Fibroblast of skin of left biceps (primary cell): ENCODE measurements around the gene CD177.
"Not testable (repeated sequence)": the region's sequence is repeated elsewhere in the genome, so short reads cannot be mapped to it uniquely, and the experiment has no call there.

Source experiments
- DNase-seq, 2 experiments: peaks; one replicate each; pipeline ENCODE4 v3.0.0-alpha.2; 2013; ENCODE audit warnings: low read depth in 2 of 2

Gene CD177

GRCh38 chr19:43380771-43381386, 27.4 kb downstream of the CD177 start:
- DNase-seq: no peak

GRCh38 chr19:43382586-43383216, 29.2 kb downstream of the CD177 start:
- DNase-seq: not testable (repeated sequence)

- DNase-seq: not testable (repeated sequence)
These were observed 29.8 kb downstream of the CD177 start for GRCh38 chr19:43383254-43383653.

GRCh38 chr19:43383759-43384158, 30.3 kb downstream of the CD177 start:
- not testable (repeated sequence) for DNase-seq

- DNase-seq: not testable (repeated sequence)
These were observed 37.5 kb downstream of the CD177 start for GRCh38 chr19:43390903-43391551.

- not testable (repeated sequence) for DNase-seq
These were observed 38.1 kb downstream of the CD177 start for GRCh38 chr19:43391552-43391935.

GRCh38 chr19:43393501-43393900, 40.0 kb downstream of the CD177 start:
- not testable (repeated sequence) for DNase-seq

- DNase-seq: no peak
These were observed 42.1 kb downstream of the CD177 start for GRCh38 chr19:43395561-43395960.

GRCh38 chr19:43406297-43406696, 52.8 kb downstream of the CD177 start:
- no peak for DNase-seq

GRCh38 chr19:43407416-43408005, 54.0 kb downstream of the CD177 start:
- DNase-seq: no peak

- no peak for DNase-seq
These were observed 54.6 kb downstream of the CD177 start for GRCh38 chr19:43408043-43408442.

GRCh38 chr19:43409415-43409814, 55.9 kb downstream of the CD177 start:
- no peak for DNase-seq

GRCh38 chr19:43412441-43412840, 59.0 kb downstream of the CD177 start:
- DNase-seq: no peak
